Ovary (tissue), 9 donors: ENCODE results near the gene NPR1. TPM values are rescaled to one million over a fixed set of nuclear protein-coding genes. Genes with fewer than 3 reads are reported as not detected.
A peak's percentile ranks its signal among the peaks of the same experiment; 100 is the strongest.

ENCODE experiments used
- DNase-seq, 5 donors: peaks; one replicate each; pipeline ENCODE4 v3.0.0-alpha.2; 2019 to 2020
- H3K27ac ChIP-seq, 2 donors: fragments of 200-600 bp; one replicate each; pipeline versions ENCODE4 v1.5.1 to v1.8.0; 2019 to 2022
- H3K27me3 ChIP-seq: fragments of 200-600 bp; one replicate; pipeline ENCODE4 v1.8.0; 2022
- H3K36me3 ChIP-seq: fragments of 200-600 bp; sonication (generic); one replicate; pipeline ENCODE4 v1.5.1; 2019
- H3K4me1 ChIP-seq: one replicate; pipeline ENCODE4 v1.8.1; 2013; ENCODE audit warnings: mild to moderate bottlenecking, moderate library complexity; ENCODE audit not compliant: insufficient read depth
- H3K4me3 ChIP-seq: fragments of 200-600 bp; sonication (generic); one replicate; pipeline ENCODE4 v1.5.1; 2017
- H3K9me3 ChIP-seq, 2 donors: fragments of 200-600 bp in 1 of 2; sonication (generic) in 1 of 2; one replicate each; pipeline versions ENCODE4 v1.5.1 to v1.8.1; 2013 to 2019; ENCODE audit warnings: mild to moderate bottlenecking in 1 of 2, moderate library complexity in 1 of 2
- EP300 ChIP-seq: sonication (generic); formaldehyde crosslinking; IDR thresholded peaks from one replicate; pipeline ENCODE4 v1.6.1; 2017; ENCODE audit warnings: antibody characterized with exemption
- POLR2A ChIP-seq: fragments of 450-650 bp; IDR thresholded peaks from one replicate; pipeline ENCODE4 v1.6.1; 2017; ENCODE audit warnings: antibody characterized with exemption, mild to moderate bottlenecking, moderate library complexity
- WGBS, 3 donors: extraction: QIAGEN DNeasy Blood & Tissue Kit in 1 of 3; methylation state at CpG; one replicate each; pipeline versions ENCODE4 v1.1.5 to v1.1.7; 2013 to 2017; 5-methylcytosine and 5-hydroxymethylcytosine counted together
- intact Hi-C, 4 donors: fragments of 100-400 bp; cut with DNase I; formaldehyde crosslinking; loops; one replicate each; pipeline versions ENCODE4 v1.11.0 to v1.15.1; 2022 to 2023
- polyA plus RNA-seq, 2 donors: library from polyadenylated mRNA; stranded (reverse); fragments of 200-250 nt in 1 of 2; fragments of 350-450 nt in 1 of 2; fragmentation: Illumina TruSeq in 1 of 2; extraction: RNeasy Lipid Tissue Mini Kit (QIAGEN cat#74804) in 1 of 2; gene quantifications; one replicate each; pipeline ENCODE4 v1.2.3, GENCODE V29; 2013 to 2014
- total RNA-seq, 7 donors: library from RNA; depleted of rRNA in 2 of 7; stranded (reverse); fragments of >200 nt in 2 of 7; fragmentation: NEBNext Ultra II Directional in 3 of 7; extraction: Animal tissue kit (Norgen Biotek cat#: 25700) in 3 of 7; gene quantifications; one replicate each; pipeline versions ENCODE4 v1.1.0 to v1.2.4, GENCODE V29; 2016 to 2023
- TF ChIP-seq, protein P1 (sequence below), 3 donors: fragments of 450-650 bp in 2 of 3; fragments of 200-600 bp in 1 of 3; IDR thresholded peaks; one replicate each; pipeline versions ENCODE4 v1.5.1 to v1.8.0; 2016 to 2022; ENCODE audit warnings: antibody characterized with exemption in 3 of 3, mild to moderate bottlenecking in 1 of 3
- donor health status: DM: no; HTN: no; CAD: no; lungs with moderate emphysema.
- donor health status: DM: no; HTN: no; CAD: no.
- donor health status: Bipolar disorder and iron deficiency.
- donor health status: DM: yes; HTN: yes; CAD: no.
- donor health status: DM: no; HTN: no; CAD: no.
- donor health status: DM: yes; HTN: yes; CAD: no.

The NPR1 gene
- total and polyA plus RNA-seq, 9 donors: 20.6 to 96.5 (median 48.4) TPM

DNA sequence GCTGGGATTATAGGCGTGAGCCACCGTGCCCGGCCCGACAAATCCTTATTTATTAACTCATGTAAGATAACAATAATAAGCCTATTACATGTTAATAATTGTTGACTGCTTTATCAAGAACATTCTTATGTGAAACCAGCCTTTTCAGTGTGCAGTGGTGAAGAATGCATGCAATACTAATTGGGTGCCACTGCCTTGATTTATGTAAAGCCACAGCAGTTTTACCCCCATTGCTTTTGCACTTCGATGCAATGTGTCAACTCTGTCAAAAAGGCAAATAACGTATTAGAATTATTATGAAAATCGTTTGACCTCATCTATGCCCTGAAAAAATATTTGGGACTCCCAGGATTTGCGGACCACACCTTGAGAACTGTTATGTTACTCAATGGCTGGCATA lies 18.3 kb downstream of the NPR1 start:
- no peak for DNase-seq

DNA sequence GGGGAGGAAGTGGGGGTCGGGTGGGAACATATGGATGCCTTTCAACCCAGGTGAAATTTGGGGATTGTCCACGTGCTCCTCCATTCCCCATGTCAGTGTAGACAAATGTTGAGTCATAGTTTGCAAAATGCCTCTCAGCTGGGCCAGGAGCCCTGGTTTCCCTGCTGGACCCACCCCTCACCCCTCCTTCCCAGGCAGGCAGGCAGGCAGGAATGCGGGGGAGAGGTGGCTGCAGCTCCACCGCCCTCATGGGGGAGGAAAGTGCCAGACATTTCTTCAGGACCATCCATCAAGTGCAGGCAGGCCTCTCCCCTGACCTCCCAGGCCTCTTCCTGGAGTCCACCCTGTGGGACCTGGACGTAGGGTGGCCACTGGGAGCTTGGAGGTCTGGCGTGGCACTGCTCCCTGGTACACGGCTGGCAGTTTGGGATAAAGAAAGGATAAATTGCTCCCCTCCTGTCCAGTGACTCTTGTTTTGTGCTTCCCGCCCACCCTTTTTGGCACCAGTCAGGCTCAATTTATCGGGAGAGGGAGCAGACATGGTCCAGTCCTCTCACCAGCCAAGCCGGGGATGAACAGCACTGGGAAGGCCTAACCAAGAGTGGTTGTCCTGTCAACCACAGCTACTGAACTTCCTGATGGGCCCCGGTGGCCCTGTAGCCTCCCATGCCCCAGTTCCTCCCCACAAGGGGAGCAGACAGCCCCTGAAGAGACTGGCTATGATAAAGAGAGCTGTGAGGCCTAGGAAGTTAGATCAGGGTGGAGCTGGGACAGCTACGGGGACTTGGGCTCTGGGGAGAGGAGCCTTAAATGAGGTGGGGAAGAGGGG lies 18.9 kb downstream of the NPR1 start:
- Histone ChIP-seq H3K4me3 (no peak overlapping the region), H3K27ac (peak overlapping the region; percentile 81 to 92), H3K27me3 (no peaks in the 10 kb centered on the region), H3K36me3 (no peaks in the 10 kb centered on the region), H3K9me3 (no peaks in the 10 kb centered on the region), H3K4me1 (peaks cover 23% of the 10 kb centered on the region)
- intact Hi-C loops: loop anchor here in 2 of 4 donors (2.0 to 5.0 kb wide), 2 partner anchors 31 to 45 kb away; partner anchors contain the start of gene INTS3 (in 1 of the 2)
- 19 to 27% (median 20%) methylated on average over 12 of the region's 12 CpGs for WGBS, 3 donors
- TF ChIP-seq EP300: peak; percentile 66
- TF ChIP-seq, protein P1, sequence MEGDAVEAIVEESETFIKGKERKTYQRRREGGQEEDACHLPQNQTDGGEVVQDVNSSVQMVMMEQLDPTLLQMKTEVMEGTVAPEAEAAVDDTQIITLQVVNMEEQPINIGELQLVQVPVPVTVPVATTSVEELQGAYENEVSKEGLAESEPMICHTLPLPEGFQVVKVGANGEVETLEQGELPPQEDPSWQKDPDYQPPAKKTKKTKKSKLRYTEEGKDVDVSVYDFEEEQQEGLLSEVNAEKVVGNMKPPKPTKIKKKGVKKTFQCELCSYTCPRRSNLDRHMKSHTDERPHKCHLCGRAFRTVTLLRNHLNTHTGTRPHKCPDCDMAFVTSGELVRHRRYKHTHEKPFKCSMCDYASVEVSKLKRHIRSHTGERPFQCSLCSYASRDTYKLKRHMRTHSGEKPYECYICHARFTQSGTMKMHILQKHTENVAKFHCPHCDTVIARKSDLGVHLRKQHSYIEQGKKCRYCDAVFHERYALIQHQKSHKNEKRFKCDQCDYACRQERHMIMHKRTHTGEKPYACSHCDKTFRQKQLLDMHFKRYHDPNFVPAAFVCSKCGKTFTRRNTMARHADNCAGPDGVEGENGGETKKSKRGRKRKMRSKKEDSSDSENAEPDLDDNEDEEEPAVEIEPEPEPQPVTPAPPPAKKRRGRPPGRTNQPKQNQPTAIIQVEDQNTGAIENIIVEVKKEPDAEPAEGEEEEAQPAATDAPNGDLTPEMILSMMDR (IDR thresholded peaks at IDR 0.05): no peak
- TF ChIP-seq POLR2A: peak; percentile 22
- peak; percentile 83 to 91 (median 87) for DNase-seq

More for the DNA sequence above, 18.3 kb downstream of the NPR1 start:
- Histone ChIP-seq H3K36me3 (no peaks in the 10 kb centered on the region), H3K4me1 (peaks cover 23% of the 10 kb centered on the region), H3K27ac (peak overlapping the region in 1 of 2 donors; percentile 92), H3K9me3 (no peaks in the 10 kb centered on the region), H3K27me3 (no peaks in the 10 kb centered on the region), H3K4me3 (no peak overlapping the region)
- WGBS, 3 donors: 60 to 70% (median 69%) methylated on average over 8 of the region's 8 CpGs
- intact Hi-C loops: loop anchor here in 1 of 4 donors (5.0 kb wide), 1 partner anchor 46 kb away; no protein-coding TSS in a partner anchor
- no peak for TF ChIP-seq POLR2A
- TF ChIP-seq, protein P1 (IDR thresholded peaks at IDR 0.05): no peak
- TF ChIP-seq EP300: no peak

DNA sequence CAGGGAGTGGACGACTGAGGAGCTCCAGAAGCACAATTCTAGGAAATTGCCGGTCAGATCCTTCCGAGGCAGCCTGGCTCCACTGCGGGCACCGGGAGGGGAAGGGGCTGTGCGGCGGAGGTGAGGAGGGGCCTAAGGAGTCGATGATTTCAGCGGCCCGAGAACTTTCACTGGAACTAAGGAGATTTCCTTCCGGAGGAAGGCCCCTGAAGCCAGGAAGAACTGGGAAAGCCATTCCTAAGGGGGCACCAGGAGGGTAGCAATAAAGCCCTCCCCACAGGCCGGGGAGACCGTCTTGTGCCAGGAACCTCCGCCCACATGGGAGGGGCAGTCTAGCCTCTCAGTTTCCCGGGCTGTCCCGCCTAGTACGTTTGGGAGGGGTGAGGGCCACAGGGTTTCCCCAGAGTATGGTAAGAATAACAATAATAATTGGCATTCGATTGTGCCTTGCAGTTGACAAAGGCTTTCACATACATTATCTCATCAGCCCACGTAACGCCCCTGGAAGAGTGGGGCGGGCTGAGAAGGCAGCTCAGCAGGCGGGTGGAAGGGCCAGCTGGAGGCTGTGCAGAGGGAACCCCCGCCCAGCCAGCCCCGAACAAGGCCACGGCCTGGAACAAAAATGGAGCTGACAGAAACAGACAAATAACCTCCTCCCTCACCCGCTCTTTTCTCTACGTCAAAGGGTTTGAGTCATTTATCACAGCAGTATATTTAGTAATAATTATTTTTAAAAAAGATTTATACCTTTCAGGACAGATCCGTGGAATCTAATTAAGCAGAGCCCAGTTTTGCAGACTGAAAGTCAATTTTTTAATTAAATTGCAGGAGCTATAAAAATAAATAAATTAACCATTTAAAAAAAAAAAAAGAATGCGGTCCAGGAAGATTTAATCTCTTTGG lies 19.8 kb downstream of the NPR1 start:
- H3K27ac ChIP-seq: peak overlapping the region; percentile 81 to 92
- no peaks in the 10 kb centered on the region for H3K36me3 ChIP-seq
- intact Hi-C loops: loop anchor here in 2 of 4 donors (2.0 to 5.0 kb wide), 2 partner anchors 31 to 44 kb away; partner anchors contain the start of gene INTS3 (in 1 of the 2)
- TF ChIP-seq POLR2A (no peak), EP300 (no peak)
- TF ChIP-seq, protein P1 (IDR thresholded peaks at IDR 0.05): no peak
- H3K9me3 ChIP-seq: no peaks in the 10 kb centered on the region
- no peaks in the 10 kb centered on the region for H3K27me3 ChIP-seq
- peak; percentile 80 to 86 (median 82) for DNase-seq
- 17 to 24% (median 20%) methylated on average over 29 of the region's 29 CpGs for WGBS, 3 donors
- H3K4me3 ChIP-seq: no peak overlapping the region
- H3K4me1 ChIP-seq: peaks cover 23% of the 10 kb centered on the region
